GM12864 (cell line): ENCODE measurements around the gene ZNF528.

Source experiments
- DNase-seq: peaks from one replicate; pipeline ENCODE4 v3.0.0-alpha.2; 2011; ENCODE audit warnings: low read depth
- H3K4me3 ChIP-seq: 2 replicates; pipeline ENCODE4 v1.5.1; 2011; ENCODE audit warnings: mild to moderate bottlenecking, low read depth, low read length, control low read depth
- CTCF ChIP-seq: IDR thresholded peaks from 2 replicates; pipeline ENCODE4 v1.5.1; 2011; ENCODE audit warnings: low read depth, mild to moderate bottlenecking, moderate library complexity, low read length, control low read depth, inconsistent platforms; ENCODE audit errors: missing control alignments

Gene ZNF528

GRCh38 chr19:52398081-52398441, 412 bp downstream of the ZNF528 start:
- no peak for DNase-seq
- no peak for TF ChIP-seq CTCF
- peak overlapping the region; percentile 73 for H3K4me3 ChIP-seq

GRCh38 chr19:52410276-52410675, 12.6 kb downstream of the ZNF528 start:
- no peak for TF ChIP-seq CTCF
- DNase-seq = no peak
- no peak overlapping the region for H3K4me3 ChIP-seq

GRCh38 chr19:52415711-52416110, 18.1 kb downstream of the ZNF528 start:
- DNase-seq = no peak
- TF ChIP-seq CTCF = no peak
- no peak overlapping the region for H3K4me3 ChIP-seq

GRCh38 chr19:52428937-52429336, 31.3 kb downstream of the ZNF528 start, which contains the start of gene ZNF534:
Gene ZNF534 (plus strand): TSS chr19:52429148. CDS start chr19:52431475, 2,327 bp downstream.
- TF ChIP-seq CTCF = no peak
- H3K4me3 ChIP-seq = no peak within 1 kb of the TSS
- DNase-seq = no peak

- no peak for DNase-seq
- TF ChIP-seq CTCF = no peak
- no peak overlapping the region for H3K4me3 ChIP-seq
Observed at GRCh38 chr19:52442179-52442578, 44.5 kb downstream of the ZNF528 start.

- no peak for DNase-seq
- H3K4me3 ChIP-seq = no peak overlapping the region
- no peak for TF ChIP-seq CTCF
Observed at GRCh38 chr19:52444506-52444905, 46.9 kb downstream of the ZNF528 start.

GRCh38 chr19:52451241-52451640, 53.6 kb downstream of the ZNF528 start:
- no peak overlapping the region for H3K4me3 ChIP-seq
- no peak for TF ChIP-seq CTCF
- no peak for DNase-seq
